Effector memory CD8-positive, alpha-beta T cell (primary cell): Measurements from ENCODE around the gene PCSK6.

Experiments used
- ATAC-seq: fragments of 150-1000 bp; cut with Tn5 transposase; replicated peaks from 2 replicates; pipeline ENCODE4 v1.10.0; 2021; ENCODE audit warnings: mild to moderate bottlenecking, moderate library complexity
- DNase-seq, 3 experiments: peaks; one replicate each; pipeline ENCODE4 v3.0.0; 2021
- H3K27ac Mint-ChIP-seq, 2 donors: one replicate each; pipeline ENCODE4 v1.8.0; 2022; ENCODE audit warnings: mild to moderate bottlenecking in 2 of 2, mixed read lengths in 2 of 2, moderate library complexity in 2 of 2
- H3K27me3 Mint-ChIP-seq, 2 donors: one replicate each; pipeline ENCODE4 v1.8.0; 2022; ENCODE audit warnings: mixed read lengths in 2 of 2
- H3K36me3 Mint-ChIP-seq: one replicate; pipeline ENCODE4 v1.8.0; 2022; ENCODE audit warnings: mild to moderate bottlenecking, moderate library complexity, mixed read lengths; ENCODE audit not compliant: insufficient read depth
- H3K4me1 Mint-ChIP-seq, 2 donors: one replicate each; pipeline ENCODE4 v1.8.0; 2022; ENCODE audit warnings: low read depth in 2 of 2, mixed read lengths in 2 of 2
- H3K4me3 Mint-ChIP-seq, 2 donors: one replicate each; pipeline ENCODE4 v1.8.0; 2022; ENCODE audit warnings: mild to moderate bottlenecking in 2 of 2, mixed read lengths in 2 of 2, moderate library complexity in 2 of 2
- H3K9me3 Mint-ChIP-seq, 2 donors: one replicate each; pipeline ENCODE4 v1.8.0; 2022; ENCODE audit warnings: mixed read lengths in 2 of 2

Gene PCSK6

DNA sequence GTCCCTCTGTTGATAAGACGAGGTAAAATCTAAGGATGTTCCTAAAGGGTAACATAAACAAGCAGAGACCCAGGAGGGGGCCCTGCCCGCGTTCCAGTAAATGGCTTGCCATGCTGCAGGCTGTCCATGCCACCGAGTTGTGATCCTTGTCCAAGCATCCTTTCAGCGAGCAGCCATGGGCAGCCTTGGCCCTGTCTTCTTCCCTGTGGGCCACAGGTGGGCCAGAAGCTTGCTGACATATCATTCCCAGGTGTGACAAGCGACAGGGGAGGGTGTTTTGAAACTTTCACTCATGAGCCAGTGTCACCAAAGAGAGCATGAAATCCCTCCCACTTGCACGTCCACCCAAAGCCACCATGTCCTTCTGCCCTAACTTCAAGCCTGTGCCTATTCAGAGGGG is 53.7 kb downstream of the PCSK6 start:
- no peaks in the 10 kb centered on the region for H3K9me3 Mint-ChIP-seq
- H3K27me3 Mint-ChIP-seq, result peaks cover 57 to 74% of the 10 kb centered on the region in 2 donors
- no peak overlapping the region for H3K27ac Mint-ChIP-seq
- ATAC-seq (no peak), DNase-seq (no peak)
- H3K4me1 Mint-ChIP-seq, result no peaks in the 10 kb centered on the region
- no peak overlapping the region for H3K4me3 Mint-ChIP-seq
- no peaks in the 10 kb centered on the region for H3K36me3 Mint-ChIP-seq

- H3K27ac Mint-ChIP-seq, result no peak overlapping the region
- ATAC-seq (no peak), DNase-seq (no peak)
- H3K9me3 Mint-ChIP-seq, result no peaks in the 10 kb centered on the region
- no peaks in the 10 kb centered on the region for H3K4me1 Mint-ChIP-seq
- no peak overlapping the region for H3K4me3 Mint-ChIP-seq
- H3K36me3 Mint-ChIP-seq, result no peaks in the 10 kb centered on the region
- H3K27me3 Mint-ChIP-seq, result peaks cover 57 to 72% of the 10 kb centered on the region in 2 donors
Measured at GRCh38 chr15:101434032-101434920, 55.2 kb downstream of the PCSK6 start.

GRCh38 chr15:101433396-101433795 is 56.1 kb downstream of the PCSK6 start:
- ATAC-seq (no peak), DNase-seq (no peak)
- H3K36me3 Mint-ChIP-seq, result no peaks in the 10 kb centered on the region
- peaks cover 49 to 69% of the 10 kb centered on the region in 2 donors for H3K27me3 Mint-ChIP-seq
- H3K9me3 Mint-ChIP-seq, result no peaks in the 10 kb centered on the region
- H3K4me1 Mint-ChIP-seq, result no peaks in the 10 kb centered on the region
- H3K4me3 Mint-ChIP-seq, result no peak overlapping the region
- H3K27ac Mint-ChIP-seq, result no peak overlapping the region

DNA sequence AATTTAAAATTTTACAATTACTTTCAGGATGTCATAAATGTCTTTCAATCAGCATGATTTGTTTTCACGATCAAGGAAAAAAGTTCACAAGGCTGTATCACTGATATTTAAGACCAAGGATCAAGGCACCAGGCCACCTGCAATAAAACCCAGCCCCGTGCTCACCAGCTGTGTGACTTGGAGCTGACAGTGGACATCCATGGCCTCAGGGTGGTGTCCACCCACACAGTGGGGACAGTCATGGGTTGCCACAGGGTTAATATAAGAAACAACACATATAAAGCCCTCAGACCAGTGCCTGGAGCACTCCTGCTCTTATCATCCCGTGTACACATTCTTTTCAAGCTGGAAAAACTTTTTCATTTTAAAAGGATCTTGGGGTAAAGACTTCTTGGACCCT is 56.5 kb downstream of the PCSK6 start:
- ATAC-seq, result no peak
- no peaks in the 10 kb centered on the region for H3K4me1 Mint-ChIP-seq
- no peak for DNase-seq
- no peaks in the 10 kb centered on the region for H3K36me3 Mint-ChIP-seq
- H3K9me3 Mint-ChIP-seq, result no peaks in the 10 kb centered on the region
- no peak overlapping the region for H3K27ac Mint-ChIP-seq
- H3K4me3 Mint-ChIP-seq, result no peak overlapping the region
- peaks cover 45 to 69% of the 10 kb centered on the region in 2 donors for H3K27me3 Mint-ChIP-seq

DNA sequence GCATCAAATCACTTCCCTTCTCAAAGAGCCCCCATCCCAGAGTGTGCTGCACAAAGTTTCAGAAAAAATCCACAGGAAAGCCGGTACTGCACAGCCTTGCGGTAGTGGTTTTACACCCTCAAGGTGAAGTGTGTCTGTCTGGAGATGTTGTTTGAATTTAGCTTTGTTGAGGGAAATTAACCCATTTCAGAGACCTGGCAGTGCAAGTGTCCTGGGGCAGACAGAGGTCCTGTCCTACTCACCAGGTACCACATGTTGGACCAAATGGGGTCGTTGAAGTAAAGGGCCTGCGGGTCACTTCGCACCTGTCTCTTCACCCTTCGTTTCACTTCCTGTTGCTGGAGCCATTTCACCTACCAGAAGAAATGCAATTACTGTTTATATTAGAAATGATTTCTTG is 57.8 kb downstream of the PCSK6 start:
- H3K9me3 Mint-ChIP-seq, result no peaks in the 10 kb centered on the region
- no peaks in the 10 kb centered on the region for H3K36me3 Mint-ChIP-seq
- no peak overlapping the region for H3K4me3 Mint-ChIP-seq
- H3K4me1 Mint-ChIP-seq, result no peaks in the 10 kb centered on the region
- ATAC-seq (no peak), DNase-seq (no peak)
- peaks cover 39 to 75% of the 10 kb centered on the region in 2 donors for H3K27me3 Mint-ChIP-seq
- no peak overlapping the region for H3K27ac Mint-ChIP-seq

DNA sequence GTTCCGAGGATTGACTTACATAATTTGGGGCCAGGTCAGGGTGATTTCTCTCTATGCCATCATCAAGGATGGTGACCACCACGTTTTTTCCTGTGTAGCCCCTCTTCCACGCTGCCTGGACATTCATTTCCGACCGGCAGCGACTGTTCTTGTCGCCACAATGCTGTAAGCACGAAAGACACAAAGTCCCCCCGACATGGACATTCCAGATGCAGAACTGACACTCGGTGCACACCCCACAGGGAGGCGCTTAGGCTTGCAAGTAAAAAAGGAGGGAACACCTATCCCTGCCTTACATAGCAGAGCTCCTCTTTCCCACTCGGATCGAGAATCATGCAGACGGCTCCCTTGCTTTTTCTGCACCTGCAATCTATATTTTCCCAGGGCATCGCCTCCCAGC is 58.2 kb downstream of the PCSK6 start:
- Mint-ChIP-seq H3K9me3 (no peaks in the 10 kb centered on the region), H3K36me3 (no peaks in the 10 kb centered on the region), H3K27ac (no peak overlapping the region), H3K4me3 (no peak overlapping the region), H3K4me1 (no peaks in the 10 kb centered on the region), H3K27me3 (peaks cover 39 to 75% of the 10 kb centered on the region in 2 donors)
- ATAC-seq, result no peak
- DNase-seq, result no peak

GRCh38 chr15:101429646-101430045 is 59.9 kb downstream of the PCSK6 start:
- Mint-ChIP-seq H3K4me3 (no peak overlapping the region), H3K27ac (no peak overlapping the region), H3K27me3 (peaks cover 33 to 69% of the 10 kb centered on the region in 2 donors), H3K4me1 (no peaks in the 10 kb centered on the region), H3K36me3 (no peaks in the 10 kb centered on the region), H3K9me3 (no peaks in the 10 kb centered on the region)
- ATAC-seq (no peak), DNase-seq (no peak)

- Mint-ChIP-seq H3K9me3 (no peaks in the 10 kb centered on the region), H3K36me3 (no peaks in the 10 kb centered on the region), H3K4me3 (no peak overlapping the region), H3K4me1 (no peaks in the 10 kb centered on the region), H3K27me3 (peaks cover 33 to 69% of the 10 kb centered on the region in 2 donors), H3K27ac (no peak overlapping the region)
- ATAC-seq (no peak), DNase-seq (no peak)
Measured at GRCh38 chr15:101429191-101429590, 60.3 kb downstream of the PCSK6 start.

DNA sequence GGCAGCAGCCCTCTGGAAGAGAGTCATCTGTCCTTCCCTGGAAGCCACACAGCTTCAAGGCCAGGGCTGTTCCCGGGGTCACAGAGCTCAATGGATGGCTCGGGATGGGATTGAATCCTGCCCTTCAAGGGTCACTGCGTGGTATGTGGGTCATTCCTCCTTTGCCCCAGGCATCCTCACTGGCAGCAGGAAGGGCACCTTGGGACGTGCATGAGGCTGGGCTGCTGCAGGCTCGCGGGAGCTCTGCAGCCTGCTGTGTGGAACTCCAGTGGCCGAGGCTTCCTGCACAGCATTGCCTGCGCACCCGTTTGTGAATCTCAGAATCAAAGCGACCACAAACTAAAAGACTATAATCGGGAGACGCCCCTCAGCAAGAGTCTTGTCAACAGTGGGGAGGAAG is 60.7 kb downstream of the PCSK6 start:
- Mint-ChIP-seq H3K4me3 (no peak overlapping the region), H3K27ac (no peak overlapping the region), H3K9me3 (no peaks in the 10 kb centered on the region), H3K4me1 (no peaks in the 10 kb centered on the region), H3K36me3 (no peaks in the 10 kb centered on the region), H3K27me3 (peaks cover 32 to 69% of the 10 kb centered on the region in 2 donors)
- no peak for DNase-seq
- ATAC-seq, result no peak

DNA sequence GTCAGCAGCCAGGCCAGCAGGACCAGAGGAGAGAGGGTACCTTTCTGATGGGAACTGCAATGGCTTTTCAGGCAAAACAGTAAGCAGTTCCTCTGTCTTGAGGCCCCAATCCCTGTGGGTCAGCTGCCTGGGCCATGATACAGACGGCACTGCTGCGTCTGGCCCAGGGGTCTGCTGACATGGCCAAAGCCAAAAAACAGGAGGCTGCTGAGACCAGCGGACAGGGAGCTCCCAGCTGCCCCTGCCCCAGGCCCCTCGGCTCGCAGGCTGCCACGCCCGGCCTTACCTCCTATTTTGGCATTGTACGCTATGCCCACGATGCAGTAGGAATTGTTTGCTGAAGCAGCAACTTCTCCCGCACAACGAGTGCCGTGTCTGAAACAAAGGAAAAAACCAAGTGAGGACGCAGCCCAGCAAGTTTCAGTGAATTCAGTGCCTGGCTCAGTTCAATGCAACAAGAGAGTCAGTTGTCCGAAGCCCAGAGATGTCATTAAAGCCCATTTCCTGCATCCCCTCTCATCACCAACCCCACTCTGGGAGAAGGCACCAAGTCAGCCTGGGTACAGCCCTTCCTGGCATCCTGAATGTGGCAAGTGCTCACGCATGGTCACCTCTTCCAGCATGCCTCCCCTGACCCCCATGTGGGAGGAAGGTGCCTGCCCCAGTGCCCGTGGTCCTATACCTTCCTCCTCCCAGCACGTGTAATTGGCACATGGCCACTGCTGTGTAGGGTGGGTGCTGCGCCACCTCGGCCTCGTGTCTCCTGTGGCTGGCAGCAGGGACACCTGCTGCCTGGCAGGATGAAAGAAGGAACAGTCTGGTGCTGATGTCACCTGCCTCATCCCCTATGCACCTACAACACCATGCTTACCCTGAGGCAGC is 61.7 kb downstream of the PCSK6 start:
- DNase-seq (no peak), ATAC-seq (no peak)
- H3K27ac Mint-ChIP-seq, result no peak overlapping the region
- H3K36me3 Mint-ChIP-seq, result no peaks in the 10 kb centered on the region
- no peak overlapping the region for H3K4me3 Mint-ChIP-seq
- no peaks in the 10 kb centered on the region for H3K9me3 Mint-ChIP-seq
- no peaks in the 10 kb centered on the region for H3K4me1 Mint-ChIP-seq
- peaks cover 23 to 67% of the 10 kb centered on the region in 2 donors for H3K27me3 Mint-ChIP-seq

GRCh38 chr15:101426761-101427333 is 62.7 kb downstream of the PCSK6 start:
- Mint-ChIP-seq H3K4me1 (no peaks in the 10 kb centered on the region), H3K36me3 (no peaks in the 10 kb centered on the region), H3K27ac (no peak overlapping the region), H3K4me3 (no peak overlapping the region), H3K27me3 (peaks cover 14 to 68% of the 10 kb centered on the region in 2 donors), H3K9me3 (no peaks in the 10 kb centered on the region)
- no peak for ATAC-seq
- DNase-seq, result no peak

DNA sequence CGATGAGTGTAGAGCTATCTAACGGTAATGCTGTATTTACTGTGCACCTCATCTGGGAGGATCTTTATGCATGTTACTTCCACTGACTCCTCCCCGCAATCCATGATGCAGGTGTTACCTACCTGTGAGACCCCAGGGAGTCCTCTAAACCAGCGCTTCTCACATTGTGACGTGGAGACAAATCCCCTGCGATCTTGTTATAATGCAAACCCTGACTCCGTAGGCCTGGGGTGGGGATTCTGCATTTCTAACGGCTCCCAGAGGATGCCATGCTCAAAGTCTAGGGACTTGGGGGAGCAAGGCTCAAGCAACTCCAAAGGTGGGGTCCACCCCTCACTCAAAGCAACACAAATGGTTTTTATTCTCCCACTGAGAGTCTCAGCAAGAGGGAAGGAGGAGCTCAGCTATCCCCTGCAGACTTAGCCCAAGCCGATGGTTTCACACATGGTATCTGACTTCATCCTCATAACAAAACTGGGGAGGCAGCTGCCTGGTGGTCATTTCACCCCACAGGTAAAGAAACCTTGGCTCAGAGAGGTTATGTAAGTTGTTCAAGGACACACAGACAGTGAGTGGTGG is 63.6 kb downstream of the PCSK6 start:
- Mint-ChIP-seq H3K36me3 (no peaks in the 10 kb centered on the region), H3K4me3 (no peak overlapping the region), H3K27ac (no peak overlapping the region), H3K9me3 (no peaks in the 10 kb centered on the region), H3K4me1 (no peaks in the 10 kb centered on the region), H3K27me3 (peaks cover 12 to 67% of the 10 kb centered on the region in 2 donors)
- no peak for ATAC-seq
- no peak for DNase-seq

- no peak for ATAC-seq
- Mint-ChIP-seq H3K36me3 (no peaks in the 10 kb centered on the region), H3K27me3 (peaks cover 12 to 67% of the 10 kb centered on the region in 2 donors), H3K4me3 (no peak overlapping the region), H3K4me1 (no peaks in the 10 kb centered on the region), H3K27ac (no peak overlapping the region), H3K9me3 (no peaks in the 10 kb centered on the region)
- no peak for DNase-seq
Measured at GRCh38 chr15:101424984-101425383, 64.5 kb downstream of the PCSK6 start.
